Measurements from ENCODE around the gene TPPP3. TPM values are rescaled to one million over a fixed set of nuclear protein-coding genes. Genes with fewer than 3 reads are reported as not detected.

TPPP3 gene
- total and polyA plus RNA-seq, 9 of the 15 experiments (the other 6 are each of a cell fraction or from before 2014, with no cell fraction given) = 0.13 to 0.50 (median 0.36) TPM; not detected in 2

DNA sequence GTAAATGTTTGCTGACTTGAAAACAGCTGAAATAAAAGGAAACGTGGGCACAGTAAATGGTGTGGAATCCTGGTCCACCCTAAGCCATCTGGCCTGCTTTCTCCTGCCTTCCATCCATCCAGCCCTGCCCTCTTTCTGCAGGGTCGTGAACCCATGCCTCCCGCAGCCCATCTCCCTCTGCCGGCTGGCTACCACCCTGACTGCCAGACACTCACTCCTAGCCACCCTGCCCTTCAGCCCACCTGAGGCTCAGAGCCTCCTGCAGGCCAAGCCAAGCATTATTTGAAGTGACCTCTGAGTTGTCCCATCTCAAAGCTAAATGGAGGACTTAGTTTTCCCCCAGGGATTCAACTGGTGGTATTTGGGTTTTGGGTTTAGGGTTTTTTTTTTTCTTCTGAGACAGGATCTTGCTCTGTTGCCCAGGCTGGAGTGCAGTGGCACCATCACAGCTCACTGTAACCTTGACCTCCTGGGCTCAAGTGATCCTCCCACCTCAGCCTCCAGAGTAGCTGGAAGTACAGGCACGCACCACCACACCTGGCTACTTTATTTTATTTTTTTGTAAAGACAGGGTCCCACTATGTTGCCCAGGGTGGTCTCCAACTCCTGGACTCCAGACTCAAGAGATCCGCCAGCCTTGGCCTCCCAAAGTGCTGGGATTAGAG, 14.6 kb upstream of the TPPP3 start:
- in situ Hi-C loops (cut with MboI) (loop anchor here (25.0 kb wide), 1 partner anchor 446 kb away; the partner anchor contains the start of gene CES3), intact Hi-C loops (cut with micrococcal nuclease) (loop anchor here (10.0 kb wide), 1 partner anchor 393 kb away; no protein-coding TSS in a partner anchor)
- no peak overlapping the region for H3K9ac ChIP-seq (ENCODE audit: insufficient read depth in 1 of 2, low read depth in 2 of 2, low read length in 2 of 2)
- H2AFZ ChIP-seq (ENCODE audit: low read depth, low read length) = no peak overlapping the region
- no TSS peak for BruUV-seq (replicated peaks)
- CTCF ChIA-PET (ENCODE audit: low intra/inter-chr PET ratio) = no interaction called here
- no peak for FAIRE-seq
- no peak overlapping the region for H3K4me2 ChIP-seq (ENCODE audit: insufficient read depth, low read length)
- no peaks in the 10 kb centered on the region for H3K79me2 ChIP-seq (ENCODE audit: control insufficient read depth, insufficient read depth, low read length)
- H3K27ac ChIP-seq (ENCODE audit: extremely low read depth, low read depth, low read length) = no peak overlapping the region
- H4K20me1 ChIP-seq (replicated peaks; ENCODE audit: control insufficient read depth, insufficient read depth, low read length) = 0 out of 2 replicates have a peak, but pooled peaks cover 4% of the 10 kb centered on the region
- ATAC-seq = peak; percentile 68
- 5% methylated on average over 6 of the region's 6 CpGs for WGBS (ENCODE audit: insufficient coverage, low coverage, missing lambda C conversion rate)
- H3K9me3 ChIP-seq (replicated peaks; ENCODE audit: control insufficient read depth, insufficient read depth, low read depth, low read length) = no peaks in the 10 kb centered on the region
- TF ChIP-seq POLR3G (IDR thresholded peaks at IDR 0.05; ENCODE audit: extremely low read depth, insufficient read length, insufficient replicate concordance) = no peak
- TF ChIP-seq ZBTB7A (IDR thresholded peaks at IDR 0.05; ENCODE audit: borderline replicate concordance, control insufficient read depth, low read depth, low read length) = no peak
- no peak for TF ChIP-seq KLF6 (CRISPR knock-in tag; IDR thresholded peaks at IDR 0.05; ENCODE audit: borderline replicate concordance)
- no peak for TF ChIP-seq ZNF707 (CRISPR knock-in tag; conservative IDR thresholded peaks at IDR 0.05)
- TF ChIP-seq HOXB6 (CRISPR knock-in tag; IDR thresholded peaks at IDR 0.05; ENCODE audit: borderline replicate concordance) = no peak
- TF ChIP-seq EGR1 (conservative IDR thresholded peaks at IDR 0.05) = no peak
- peak; percentile 38 to 67 (median 41) for TF ChIP-seq CTCF (IDR thresholded peaks at IDR 0.05 in 2 of 3, conservative IDR thresholded peaks at IDR 0.05 in 1 of 3; ENCODE audit: insufficient read depth in 2 of 3, low read depth in 1 of 3, low read length in 3 of 3)
- no peak for TF ChIP-seq HNRNPH1 (optimal IDR thresholded peaks at IDR 0.05; ENCODE audit: low read depth, low read length)
- peaks cover 0 to 9% of the 10 kb centered on the region in 2 experiments; a peak in 2 of 5 replicates for H3K4me1 ChIP-seq (replicated peaks in 1 of 2; ENCODE audit: control insufficient read depth in 2 of 2, insufficient read depth in 2 of 2, low read length in 2 of 2)
- no peaks in the 10 kb centered on the region for H3K36me3 ChIP-seq (ENCODE audit: control insufficient read depth, insufficient read depth, low read length)
- no peaks in the 10 kb centered on the region for H3K9me1 ChIP-seq (ENCODE audit: control insufficient read depth, insufficient read depth, low read length)
- no peak overlapping the region for H3K4me3 ChIP-seq
- H3K27me3 ChIP-seq (ENCODE audit: control insufficient read depth in 2 of 2, insufficient read depth in 2 of 2, low read length in 2 of 2) = peaks cover 32 to 69% of the 10 kb centered on the region in 2 experiments
- POLR2A ChIA-PET = interaction anchor here (0.7 to 1.5 kb wide), 3 partner anchors 9 to 142 kb away, joined by 3 to 4 read pairs (median 4); no protein-coding TSS in a partner anchor
- DNase-seq (ENCODE audit: extremely low read depth in 1 of 4, low spot score in 3 of 4) = peak in 2 of 4 experiments; percentile 52 to 53

All from K562 (cell line).